Activated CD8-positive, alpha-beta T cell treated with anti-CD3 and anti-CD28 coated beads for 36 hours (primary cell): ENCODE data around the gene C1orf167. TPM values are rescaled to one million over a fixed set of nuclear protein-coding genes. Genes with fewer than 3 reads are reported as not detected.

Source experiments
- ATAC-seq: fragments of 200-7000 bp; cut with Tn5 transposase; one replicate; pipeline ENCODE4 v1.10.0; 2021; ENCODE audit warnings: mild to moderate bottlenecking, moderate library complexity
- CTCF ChIA-PET: fragments of 350-600 bp; sonication (Branson Sonifier 250); formaldehyde crosslinking; loops from one replicate; lab custom pipeline; 2021; ENCODE audit warnings: antibody characterized with exemption; lab: Charles Lee
- POLR2A ChIA-PET: fragments of 350-600 bp; sonication (Branson Sonifier 250); formaldehyde crosslinking; loops from one replicate; lab custom pipeline; 2021; ENCODE audit warnings: antibody characterized with exemption; lab: Charles Lee
- DNase-seq: peaks from one replicate; pipeline ENCODE4 v3.0.0-alpha.2; 2020
- H3K27ac Mint-ChIP-seq: one replicate; pipeline ENCODE4 v1.8.0; 2021; ENCODE audit warnings: mild to moderate bottlenecking, mixed read lengths
- H3K27me3 Mint-ChIP-seq: one replicate; pipeline ENCODE4 v1.8.0; 2021; ENCODE audit warnings: mixed read lengths
- H3K36me3 Mint-ChIP-seq: one replicate; pipeline ENCODE4 v1.8.0; 2021; ENCODE audit warnings: low read depth, mixed read lengths
- H3K4me1 Mint-ChIP-seq: one replicate; pipeline ENCODE4 v1.8.0; 2021; ENCODE audit warnings: low read depth, mixed read lengths
- H3K4me3 Mint-ChIP-seq: one replicate; pipeline ENCODE4 v1.8.0; 2021; ENCODE audit warnings: mild to moderate bottlenecking, moderate library complexity, mixed read lengths
- H3K9me3 Mint-ChIP-seq: one replicate; pipeline ENCODE4 v1.8.0; 2021; ENCODE audit warnings: mixed read lengths
- CTCF ChIP-seq: fragments of 200-600 bp; IDR thresholded peaks from one replicate; pipeline ENCODE4 v1.8.0; 2022; ENCODE audit warnings: antibody characterized with exemption, mild to moderate bottlenecking
- intact Hi-C: fragments of 100-400 bp; cut with micrococcal nuclease; formaldehyde crosslinking; loops from one replicate; pipeline ENCODE4 v1.10.0; 2022
- total RNA-seq, 2 experiments: library from RNA; stranded (reverse); gene quantifications; one replicate each; pipeline ENCODE4 v1.2.3, GENCODE V29; 2021

C1orf167 gene
- total RNA-seq, 2 experiments from 2014 or later: not detected

GRCh38 chr1:11714831-11715575, 47.0 kb upstream of the C1orf167 start:
- intact Hi-C loops: loop anchor here (5.0 kb wide), 1 partner anchor 68 kb away; no protein-coding TSS in a partner anchor
- no peak overlapping the region for H3K27ac Mint-ChIP-seq
- H3K4me1 Mint-ChIP-seq: peaks cover 10% of the 10 kb centered on the region
- H3K4me3 Mint-ChIP-seq: no peak overlapping the region
- no peaks in the 10 kb centered on the region for H3K36me3 Mint-ChIP-seq
- DNase-seq (no peak), ATAC-seq (no peak)
- H3K9me3 Mint-ChIP-seq: no peaks in the 10 kb centered on the region
- H3K27me3 Mint-ChIP-seq: no peaks in the 10 kb centered on the region
- CTCF ChIA-PET: interaction anchor here (1.4 to 2.7 kb wide), 5 partner anchors 17 to 71 kb away, joined by 3 to 11 read pairs (median 5); no protein-coding TSS in a partner anchor
- TF ChIP-seq CTCF: no peak
- POLR2A ChIA-PET: interaction anchor here (1.2 kb wide), 1 partner anchor 193 kb away, joined by 3 read pairs; no protein-coding TSS in a partner anchor

GRCh38 chr1:11719313-11720032, 42.5 kb upstream of the C1orf167 start:
- intact Hi-C loops: loop anchor here (5.0 kb wide), 1 partner anchor 72 kb away; no protein-coding TSS in a partner anchor
- H3K4me3 Mint-ChIP-seq: peak overlapping the region; percentile 73
- H3K27ac Mint-ChIP-seq: peak overlapping the region; percentile 91
- peak; percentile 99 for TF ChIP-seq CTCF
- peak; percentile 87 for ATAC-seq
- H3K4me1 Mint-ChIP-seq: peaks cover 11% of the 10 kb centered on the region
- no peaks in the 10 kb centered on the region for H3K27me3 Mint-ChIP-seq
- peak; percentile 93 for DNase-seq
- H3K9me3 Mint-ChIP-seq: no peaks in the 10 kb centered on the region
- ChIA-PET CTCF (interaction anchor here (0.6 to 9.4 kb wide), 29 partner anchors 9 to 683 kb away, joined by 3 to 136 read pairs (median 6); partner anchors contain the start of genes AGTRAP, CLCN6, DISP3 and FBXO2), POLR2A (interaction anchor here (0.9 to 2.8 kb wide), 18 partner anchors 11 to 375 kb away, joined by 3 to 14 read pairs (median 4); partner anchors contain the start of genes CLCN6, FBXO6 and MTHFR)
- H3K36me3 Mint-ChIP-seq: no peaks in the 10 kb centered on the region

GRCh38 chr1:11720033-11720376, 42.0 kb upstream of the C1orf167 start:
- DNase-seq (no peak), ATAC-seq (no peak)
- no peak for TF ChIP-seq CTCF
- Mint-ChIP-seq H3K4me1 (peaks cover 11% of the 10 kb centered on the region), H3K9me3 (no peaks in the 10 kb centered on the region), H3K27me3 (no peaks in the 10 kb centered on the region), H3K36me3 (no peaks in the 10 kb centered on the region), H3K4me3 (peak overlapping the region; percentile 73), H3K27ac (peak overlapping the region; percentile 91)
- CTCF ChIA-PET: interaction anchor here (0.6 to 9.4 kb wide), 28 partner anchors 10 to 683 kb away, joined by 3 to 136 read pairs (median 6); partner anchors contain the start of genes AGTRAP, CLCN6, FBXO2 and FBXO44
- intact Hi-C loops: no loop called here
- POLR2A ChIA-PET: interaction anchor here (0.9 to 2.8 kb wide), 17 partner anchors 11 to 376 kb away, joined by 3 to 14 read pairs (median 4); partner anchors contain the start of genes CLCN6, FBXO6 and MTHFR

GRCh38 chr1:11720525-11720924, 41.5 kb upstream of the C1orf167 start:
- Mint-ChIP-seq H3K4me3 (no peak overlapping the region), H3K4me1 (peaks cover 11% of the 10 kb centered on the region), H3K9me3 (no peaks in the 10 kb centered on the region), H3K36me3 (no peaks in the 10 kb centered on the region), H3K27ac (no peak overlapping the region), H3K27me3 (no peaks in the 10 kb centered on the region)
- ChIA-PET POLR2A (interaction anchor here (0.9 to 2.8 kb wide), 6 partner anchors 10 to 376 kb away, joined by 3 to 14 read pairs (median 8); partner anchors contain the start of gene FBXO6), CTCF (interaction anchor here (1.2 to 9.4 kb wide), 12 partner anchors 10 to 684 kb away, joined by 4 to 136 read pairs (median 10); partner anchors contain the start of genes AGTRAP, FBXO2, FBXO44 and FBXO6)
- DNase-seq (no peak), ATAC-seq (no peak)
- intact Hi-C loops: no loop called here
- TF ChIP-seq CTCF: no peak
